Effector CD8-positive, alpha-beta T cell (primary cell): ENCODE data around the gene MYO16.

Experiments
- DNase-seq: peaks from one replicate; lab custom pipeline; 2025; lab: John Stamatoyannopoulos, UW

The MYO16 gene

GRCh38 chr13:109152941-109153340 is 523.5 kb downstream of the MYO16 start:
- DNase-seq = no peak

- DNase-seq = no peak
Observed at GRCh38 chr13:109154146-109154545, 524.7 kb downstream of the MYO16 start.

- DNase-seq = no peak
Observed at GRCh38 chr13:109154546-109154945, 525.1 kb downstream of the MYO16 start.

GRCh38 chr13:109154966-109155761 is 525.8 kb downstream of the MYO16 start:
- DNase-seq = no peak

- DNase-seq = no peak
Observed at GRCh38 chr13:109156181-109156935, 526.9 kb downstream of the MYO16 start.

GRCh38 chr13:109157275-109157674 is 527.9 kb downstream of the MYO16 start:
- DNase-seq = no peak

GRCh38 chr13:109158383-109158782 is 529.0 kb downstream of the MYO16 start:
- no peak for DNase-seq

GRCh38 chr13:109159650-109160309 is 530.4 kb downstream of the MYO16 start:
- no peak for DNase-seq

GRCh38 chr13:109160357-109160756 is 530.9 kb downstream of the MYO16 start:
- DNase-seq = no peak

- DNase-seq = no peak
Observed at GRCh38 chr13:109160887-109161669, 531.7 kb downstream of the MYO16 start.

- no peak for DNase-seq
Observed at GRCh38 chr13:109162248-109163036, 533.0 kb downstream of the MYO16 start.

- no peak for DNase-seq
Observed at GRCh38 chr13:109163037-109163379, 533.6 kb downstream of the MYO16 start.

GRCh38 chr13:109165417-109165904 is 536.0 kb downstream of the MYO16 start:
- no peak for DNase-seq

- no peak for DNase-seq
Observed at GRCh38 chr13:109166804-109167203, 537.4 kb downstream of the MYO16 start.

GRCh38 chr13:109172136-109172535 is 542.7 kb downstream of the MYO16 start:
- DNase-seq = no peak

- no peak for DNase-seq
Observed at GRCh38 chr13:109175666-109176065, 546.3 kb downstream of the MYO16 start.

- DNase-seq = no peak
Observed at GRCh38 chr13:109180905-109181425, 551.6 kb downstream of the MYO16 start.

- DNase-seq = no peak
Observed at GRCh38 chr13:109182777-109183465, 553.5 kb downstream of the MYO16 start.

GRCh38 chr13:109191413-109191812 is 562.0 kb downstream of the MYO16 start:
- no peak for DNase-seq

GRCh38 chr13:109192306-109192705 is 562.9 kb downstream of the MYO16 start:
- no peak for DNase-seq
